Measurements from ENCODE around the gene P2RY12. TPM values are rescaled to one million over a fixed set of nuclear protein-coding genes. Genes with fewer than 3 reads are reported as not detected.

Gene P2RY12
- total and polyA plus RNA-seq, 2 donors (not counting 3 experiments of a cell fraction or from before 2014, with no cell fraction given) = not detected

GRCh38 chr3:151346292-151346691 is 38.3 kb downstream of the P2RY12 start:
- no peak overlapping the region for H3K4me2 ChIP-seq (ENCODE audit: insufficient read depth, low read length)
- no peaks in the 10 kb centered on the region for H3K79me2 ChIP-seq (ENCODE audit: control insufficient read depth, insufficient read depth, low read length)
- dilution Hi-C loops (cut with MboI; ENCODE audit: extremely low pct_ligation_motif_present, low sequenced_read_pairs) = no loop called here
- FAIRE-seq (no peak), DNase-seq (ENCODE audit: low read depth, low spot score) (no peak)
- no peaks in the 10 kb centered on the region for H3K4me1 ChIP-seq (ENCODE audit: control insufficient read depth, extremely low read depth, insufficient read depth, low read length)
- H3K36me3 ChIP-seq (ENCODE audit: control insufficient read depth in 2 of 2, extremely low read depth in 1 of 2, insufficient read depth in 2 of 2, low read length in 2 of 2) = no peaks in the 10 kb centered on the region
- intact Hi-C loops (cut with micrococcal nuclease) = no loop called here
- CTCF ChIA-PET = interaction anchor here (0.9 to 1.1 kb wide), 2 partner anchors 19 to 71 kb away, joined by 3 to 4 read pairs; no protein-coding TSS in a partner anchor
- H4K20me1 ChIP-seq (replicated peaks; ENCODE audit: control insufficient read depth, extremely low read depth, insufficient read depth, low read length) = no peaks in the 10 kb centered on the region
- POLR2A ChIA-PET = no interaction called here
- H3K27ac ChIP-seq (ENCODE audit: insufficient read depth, low read depth, low read length) = no peak overlapping the region
- no peaks in the 10 kb centered on the region for H3K9me1 ChIP-seq (replicated peaks; ENCODE audit: control insufficient read depth, extremely low read depth, insufficient read depth, low read length)
- H3K9me3 ChIP-seq (replicated peaks; ENCODE audit: control insufficient read depth, insufficient read depth, low read length) = no peaks in the 10 kb centered on the region
- H3K9ac ChIP-seq (replicated peaks; ENCODE audit: extremely low read depth, insufficient read depth, low read length) = no peak overlapping the region
- BruUV-seq (replicated peaks) = no TSS peak
- no peak for TF ChIP-seq EZH2 (IDR thresholded peaks at IDR 0.05; ENCODE audit: borderline replicate concordance, low read depth, low read length, severe bottlenecking)
- TF ChIP-seq, protein P1, sequence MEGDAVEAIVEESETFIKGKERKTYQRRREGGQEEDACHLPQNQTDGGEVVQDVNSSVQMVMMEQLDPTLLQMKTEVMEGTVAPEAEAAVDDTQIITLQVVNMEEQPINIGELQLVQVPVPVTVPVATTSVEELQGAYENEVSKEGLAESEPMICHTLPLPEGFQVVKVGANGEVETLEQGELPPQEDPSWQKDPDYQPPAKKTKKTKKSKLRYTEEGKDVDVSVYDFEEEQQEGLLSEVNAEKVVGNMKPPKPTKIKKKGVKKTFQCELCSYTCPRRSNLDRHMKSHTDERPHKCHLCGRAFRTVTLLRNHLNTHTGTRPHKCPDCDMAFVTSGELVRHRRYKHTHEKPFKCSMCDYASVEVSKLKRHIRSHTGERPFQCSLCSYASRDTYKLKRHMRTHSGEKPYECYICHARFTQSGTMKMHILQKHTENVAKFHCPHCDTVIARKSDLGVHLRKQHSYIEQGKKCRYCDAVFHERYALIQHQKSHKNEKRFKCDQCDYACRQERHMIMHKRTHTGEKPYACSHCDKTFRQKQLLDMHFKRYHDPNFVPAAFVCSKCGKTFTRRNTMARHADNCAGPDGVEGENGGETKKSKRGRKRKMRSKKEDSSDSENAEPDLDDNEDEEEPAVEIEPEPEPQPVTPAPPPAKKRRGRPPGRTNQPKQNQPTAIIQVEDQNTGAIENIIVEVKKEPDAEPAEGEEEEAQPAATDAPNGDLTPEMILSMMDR (IDR thresholded peaks at IDR 0.05; ENCODE audit: extremely low read depth in 1 of 2, insufficient read depth in 1 of 2, low read depth in 1 of 2, low read length in 2 of 2) = no peak
- no peak overlapping the region for H2AFZ ChIP-seq (ENCODE audit: low read depth, low read length)
- H3K4me3 ChIP-seq (replicated peaks in 1 of 3; ENCODE audit: insufficient read depth in 1 of 3, low read depth in 1 of 3, low read length in 3 of 3) = no peak overlapping the region
- H3K27me3 ChIP-seq (ENCODE audit: control insufficient read depth in 2 of 2, insufficient read depth in 2 of 2, low read length in 2 of 2) = peaks cover 4 to 8% of the 10 kb centered on the region in 2 experiments

- TF ChIP-seq EZH2 (IDR thresholded peaks at IDR 0.05; ENCODE audit: borderline replicate concordance, low read depth, low read length, severe bottlenecking) = no peak
- no peak for TF ChIP-seq POLR2A (IDR thresholded peaks at IDR 0.05; ENCODE audit: low read depth, low read length)
- TF ChIP-seq MYC (IDR thresholded peaks at IDR 0.05; ENCODE audit: low read depth, low read length) = no peak
- TF ChIP-seq POLR2AphosphoS5 (IDR thresholded peaks at IDR 0.05; ENCODE audit: insufficient read depth, low read depth, low read length) = no peak
- TF ChIP-seq, protein P1 (IDR thresholded peaks at IDR 0.05; ENCODE audit: extremely low read depth in 1 of 2, insufficient read depth in 1 of 2, low read depth in 1 of 2, low read length in 2 of 2) = no peak
- no peak for TF ChIP-seq FOS (IDR thresholded peaks at IDR 0.05; ENCODE audit: borderline replicate concordance, insufficient read depth, low read length)
- TF ChIP-seq JUN (IDR thresholded peaks at IDR 0.05; ENCODE audit: borderline replicate concordance, insufficient read depth, insufficient read length, low read depth) = no peak
- TF ChIP-seq, protein P2, sequence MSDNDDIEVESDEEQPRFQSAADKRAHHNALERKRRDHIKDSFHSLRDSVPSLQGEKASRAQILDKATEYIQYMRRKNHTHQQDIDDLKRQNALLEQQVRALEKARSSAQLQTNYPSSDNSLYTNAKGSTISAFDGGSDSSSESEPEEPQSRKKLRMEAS (IDR thresholded peaks at IDR 0.05; ENCODE audit: insufficient read depth, insufficient read length) = no peak
- no peak for TF ChIP-seq GATA2 (IDR thresholded peaks at IDR 0.05; ENCODE audit: insufficient read depth, insufficient read length, low read depth, low read length)
- no peaks in the 10 kb centered on the region for H3K9me3 ChIP-seq (replicated peaks; ENCODE audit: control insufficient read depth, insufficient read depth, low read length)
- H3K9me1 ChIP-seq (replicated peaks; ENCODE audit: control insufficient read depth, extremely low read depth, insufficient read depth, low read length) = no peaks in the 10 kb centered on the region
- H3K79me2 ChIP-seq (ENCODE audit: control insufficient read depth, insufficient read depth, low read length) = no peaks in the 10 kb centered on the region
- dilution Hi-C loops (cut with MboI; ENCODE audit: extremely low pct_ligation_motif_present, low sequenced_read_pairs) = no loop called here
- peaks cover 4 to 8% of the 10 kb centered on the region in 2 experiments for H3K27me3 ChIP-seq (ENCODE audit: control insufficient read depth in 2 of 2, insufficient read depth in 2 of 2, low read length in 2 of 2)
- H3K9ac ChIP-seq (replicated peaks; ENCODE audit: extremely low read depth, insufficient read depth, low read length) = no peak overlapping the region
- H3K4me3 ChIP-seq (replicated peaks in 1 of 3; ENCODE audit: insufficient read depth in 1 of 3, low read depth in 1 of 3, low read length in 3 of 3) = no peak overlapping the region
- no peaks in the 10 kb centered on the region for H4K20me1 ChIP-seq (replicated peaks; ENCODE audit: control insufficient read depth, extremely low read depth, insufficient read depth, low read length)
- H3K4me2 ChIP-seq (ENCODE audit: insufficient read depth, low read length) = no peak overlapping the region
- H3K27ac ChIP-seq (ENCODE audit: insufficient read depth, low read depth, low read length) = no peak overlapping the region
- H2AFZ ChIP-seq (ENCODE audit: low read depth, low read length) = no peak overlapping the region
- no peaks in the 10 kb centered on the region for H3K36me3 ChIP-seq (ENCODE audit: control insufficient read depth in 2 of 2, extremely low read depth in 1 of 2, insufficient read depth in 2 of 2, low read length in 2 of 2)
- intact Hi-C loops (cut with micrococcal nuclease) = no loop called here
- ChIA-PET CTCF (interaction anchor here (0.9 to 1.1 kb wide), 2 partner anchors 19 to 71 kb away, joined by 3 to 4 read pairs; no protein-coding TSS in a partner anchor), POLR2A (no interaction called here)
- no peak for FAIRE-seq
- DNase-seq (ENCODE audit: low read depth, low spot score) = no peak
- H3K4me1 ChIP-seq (ENCODE audit: control insufficient read depth, extremely low read depth, insufficient read depth, low read length) = no peaks in the 10 kb centered on the region
- BruUV-seq (replicated peaks) = no TSS peak
These were observed 38.7 kb downstream of the P2RY12 start for GRCh38 chr3:151345859-151346258.
